HG02884 (cell line): Measurements from ENCODE around the gene SHLD2.
"Not testable (repeated sequence)": the region's sequence is repeated elsewhere in the genome, so short reads cannot be mapped to it uniquely, and the experiment has no call there.

ENCODE experiments used
- ATAC-seq: cut with Tn5 transposase; IDR thresholded peaks from one replicate; pipeline ENCODE4 v1.9.1; 2021; ENCODE audit warnings: mild to moderate bottlenecking, moderate library complexity; ENCODE audit not compliant: unreplicated experiment

SHLD2 gene

DNA sequence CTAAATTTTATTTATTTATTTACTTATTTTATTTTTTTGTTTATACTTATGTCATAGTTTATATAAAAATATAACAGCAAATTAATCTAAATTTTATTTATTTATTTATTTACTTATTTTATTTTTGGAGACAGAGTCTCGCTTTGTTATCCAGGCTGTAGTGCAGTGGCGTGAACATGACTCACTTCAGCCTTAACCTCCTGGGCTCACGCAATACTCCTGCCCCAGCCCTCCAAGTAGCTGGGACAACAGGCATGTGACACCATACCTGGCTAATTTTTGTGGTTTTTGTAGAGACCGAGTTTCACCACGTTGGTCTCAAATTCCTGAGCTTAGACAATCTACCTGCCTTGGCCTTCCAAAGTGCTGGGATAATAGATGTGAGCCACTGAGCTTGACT is 115.3 kb downstream of the SHLD2 start:
- not testable (repeated sequence) for ATAC-seq

DNA sequence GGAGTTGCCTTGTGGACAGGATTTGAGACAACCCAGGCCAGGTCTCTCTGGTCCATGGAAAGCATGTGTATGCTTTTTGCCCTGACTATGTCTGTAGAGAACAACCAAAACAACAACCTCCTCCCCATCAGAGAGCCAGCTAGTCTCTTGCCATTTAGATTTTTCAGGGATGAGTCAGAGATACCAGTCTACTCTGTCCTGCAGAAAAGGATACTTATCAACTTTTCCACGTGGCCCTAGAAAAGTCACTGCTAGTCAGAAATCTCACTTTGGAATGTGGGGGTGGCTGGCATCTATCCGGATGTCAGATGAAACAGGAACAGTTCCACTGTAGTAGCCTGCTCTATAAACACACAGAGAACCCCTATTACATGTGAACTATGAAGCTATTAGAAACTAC is 116.8 kb downstream of the SHLD2 start:
- ATAC-seq: not testable (repeated sequence)

DNA sequence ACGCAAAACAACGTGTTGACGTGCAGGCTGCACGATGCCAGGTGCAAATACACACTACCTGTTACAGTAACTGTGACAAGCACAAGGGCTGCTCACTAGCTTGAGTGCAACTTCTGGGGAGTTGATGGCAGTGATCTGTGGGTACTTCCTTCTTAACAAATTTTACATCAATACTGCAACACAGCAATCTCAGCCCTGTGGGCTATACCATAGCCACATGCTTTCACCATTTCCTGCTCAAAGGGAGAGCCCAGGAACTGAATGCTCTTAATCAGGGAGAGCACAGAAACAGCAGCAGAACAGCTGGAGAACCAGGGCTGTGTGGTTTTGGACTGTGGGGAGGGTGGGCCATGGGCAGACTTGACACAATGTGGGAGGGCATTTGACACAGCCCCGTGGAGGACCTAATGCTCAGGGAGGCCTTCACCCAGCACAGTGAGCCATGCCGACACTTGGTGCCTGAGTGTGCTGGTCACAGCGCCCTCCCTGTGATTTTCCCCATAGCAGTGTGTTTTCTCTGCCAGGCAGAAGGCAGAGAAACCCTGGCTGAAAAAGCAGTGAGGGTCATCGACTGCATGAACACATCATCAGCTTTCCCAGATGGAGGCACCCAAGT is 118.3 kb downstream of the SHLD2 start:
- not testable (repeated sequence) for ATAC-seq

DNA sequence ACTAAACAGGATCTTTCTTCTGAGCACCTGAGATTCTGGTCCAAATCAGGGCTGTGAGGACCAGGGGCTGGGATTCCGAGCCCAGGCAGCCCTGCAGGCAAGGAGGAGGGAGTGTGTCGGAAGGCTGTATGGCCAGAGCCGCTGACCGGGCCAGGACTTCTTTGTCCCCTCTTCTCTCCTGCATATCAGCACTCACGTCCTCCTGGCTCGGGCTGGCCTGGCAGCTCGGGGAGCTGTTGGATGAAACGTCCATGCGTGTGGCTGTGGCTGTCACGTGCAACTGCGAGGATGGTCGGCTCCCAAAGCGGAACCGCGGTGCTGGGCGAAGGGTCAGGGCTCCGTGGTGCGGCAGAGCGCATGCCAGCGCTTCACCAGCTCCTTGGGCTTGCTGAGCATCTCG is 118.8 kb downstream of the SHLD2 start:
- ATAC-seq: not testable (repeated sequence)

DNA sequence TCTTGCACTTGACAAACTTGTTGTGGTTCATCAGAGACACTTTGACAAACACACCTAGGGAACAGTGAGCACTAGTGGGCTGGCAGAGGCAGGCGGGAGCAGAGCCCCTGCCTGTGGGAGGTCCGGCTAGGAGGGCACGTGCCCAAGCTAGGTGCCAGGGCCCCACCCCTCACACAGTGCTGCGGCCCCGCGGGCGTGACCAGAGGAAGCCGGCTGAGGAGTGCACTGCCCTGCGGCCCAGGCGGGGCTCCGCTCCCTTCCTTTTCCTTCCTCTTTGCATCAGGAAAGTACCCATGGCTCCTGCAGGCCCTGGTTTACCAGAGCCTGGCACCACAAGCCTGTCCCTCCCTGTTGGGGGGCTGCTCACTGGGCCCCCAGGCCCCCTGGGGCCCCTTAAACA is 121.1 kb downstream of the SHLD2 start:
- not testable (repeated sequence) for ATAC-seq

DNA sequence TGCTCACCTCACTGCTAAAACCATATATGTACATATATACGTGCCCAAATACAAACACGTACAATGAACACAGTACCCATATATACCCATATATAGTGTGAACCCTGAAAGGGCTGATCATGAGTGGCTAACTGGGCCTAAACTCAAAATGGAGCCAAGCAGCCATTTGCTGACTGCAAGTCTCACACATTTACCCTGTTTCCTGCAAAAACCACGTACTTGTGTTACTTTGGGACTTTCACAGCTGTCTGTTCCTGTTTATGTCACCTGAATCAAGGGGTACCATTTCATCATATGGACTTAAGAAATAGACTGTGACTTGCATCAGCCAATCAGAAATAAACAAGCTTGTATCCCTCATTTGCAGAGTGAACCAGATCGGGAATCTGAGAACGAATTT is 124.4 kb downstream of the SHLD2 start:
- ATAC-seq: not testable (repeated sequence)

DNA sequence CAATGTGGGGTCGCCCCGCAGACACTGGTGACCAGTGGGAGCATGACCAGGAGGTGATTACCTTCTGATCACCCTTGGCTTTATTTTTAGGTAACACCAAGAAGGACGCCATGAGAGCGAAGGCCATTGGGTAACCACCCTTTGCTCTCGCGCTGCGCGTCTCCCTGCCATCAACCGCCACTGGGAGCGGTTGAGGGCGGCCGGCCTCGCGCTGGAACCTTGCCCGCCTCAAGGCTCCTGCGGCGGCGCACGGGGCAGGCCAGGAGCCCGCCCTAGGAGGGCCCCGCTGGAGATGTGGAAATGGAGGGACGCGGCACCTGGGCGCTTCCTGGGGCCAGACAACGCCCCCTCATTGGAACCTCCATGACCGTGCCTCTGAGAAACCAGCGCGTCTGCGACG is 127.8 kb downstream of the SHLD2 start:
- not testable (repeated sequence) for ATAC-seq

DNA sequence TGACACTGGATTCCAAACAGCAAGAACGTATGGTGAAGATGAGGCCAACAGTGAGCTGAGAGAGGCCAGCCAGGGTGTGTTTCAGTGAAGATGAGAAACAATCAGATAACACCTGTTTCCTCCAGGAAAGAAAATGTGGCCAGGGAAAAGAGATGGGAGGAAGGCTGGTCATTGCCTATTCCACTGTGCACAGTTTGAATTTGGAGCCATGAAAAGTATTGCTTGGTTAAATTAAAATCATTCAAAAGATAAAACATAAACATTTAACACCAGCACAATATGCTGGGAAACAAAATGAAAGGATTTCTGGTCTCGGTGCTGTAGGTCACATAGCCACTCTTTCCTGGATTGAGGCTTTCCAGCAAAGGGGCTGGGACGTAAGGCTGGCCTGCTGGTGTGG is 130.1 kb downstream of the SHLD2 start, which contains the start of gene NUTM2A:
Gene NUTM2A (plus strand): TSS at position 301 of the 400 bp plus-strand sequence. CDS start 383 bp downstream, outside the sequence.
- ATAC-seq: not testable (repeated sequence)

DNA sequence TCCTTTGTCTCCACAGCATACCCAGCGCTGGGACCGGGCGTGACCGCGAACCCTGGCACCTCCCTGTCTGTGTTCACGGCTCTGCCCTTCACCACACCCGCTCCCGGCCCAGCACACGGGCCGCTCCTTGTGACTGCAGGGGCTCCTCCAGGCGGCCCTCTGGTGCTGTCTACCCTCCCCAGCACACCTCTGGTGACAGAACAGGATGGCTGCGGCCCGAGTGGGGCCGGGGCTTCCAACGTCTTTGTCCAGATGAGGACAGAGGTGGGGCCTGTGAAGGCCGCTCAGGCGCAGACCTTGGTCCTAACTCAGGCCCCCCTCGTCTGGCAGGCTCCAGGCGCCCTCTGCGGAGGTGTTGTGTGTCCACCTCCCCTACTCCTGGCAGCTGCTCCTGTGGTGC is 133.2 kb downstream of the SHLD2 start:
- ATAC-seq: not testable (repeated sequence)

DNA sequence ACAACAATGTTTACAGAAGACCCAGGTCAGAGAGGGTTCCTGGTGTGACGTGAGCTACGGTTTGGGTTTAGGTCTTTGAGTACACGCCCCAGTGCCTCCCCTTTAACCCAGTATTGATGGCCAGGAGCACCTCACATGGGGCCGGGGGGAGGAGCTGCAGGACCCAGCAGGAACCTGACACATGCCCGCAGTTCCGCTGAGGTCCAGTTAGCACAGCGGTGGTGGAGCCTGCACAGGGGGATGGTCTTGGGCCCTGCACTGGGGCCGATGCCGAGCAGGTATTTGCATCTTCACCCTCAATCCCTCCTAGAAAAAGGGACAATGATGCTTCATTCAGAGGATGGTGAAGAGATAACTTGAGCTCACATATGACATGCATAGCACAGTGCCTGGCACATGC is 134.2 kb downstream of the SHLD2 start:
- not testable (repeated sequence) for ATAC-seq

DNA sequence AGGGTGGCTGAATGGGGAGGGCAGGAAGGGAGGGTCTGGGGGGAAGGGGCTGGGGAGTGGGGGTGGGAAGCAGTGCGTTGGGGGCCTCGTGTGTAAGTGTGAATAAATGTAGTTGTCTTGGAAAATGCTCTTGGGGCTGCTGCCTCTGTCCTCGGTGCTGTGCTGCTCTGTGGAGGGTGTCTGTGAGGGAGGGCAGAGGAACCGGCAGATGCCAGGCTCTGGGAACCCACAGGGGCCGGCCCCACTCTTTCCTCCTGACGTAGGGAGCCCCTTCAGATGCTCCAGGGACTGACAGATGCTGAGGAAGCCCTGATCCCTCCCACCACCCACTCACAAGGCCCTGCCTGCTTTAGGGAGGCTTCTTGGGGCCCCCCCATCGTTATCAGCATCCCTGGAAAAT is 139.8 kb downstream of the SHLD2 start:
- ATAC-seq: not testable (repeated sequence)

DNA sequence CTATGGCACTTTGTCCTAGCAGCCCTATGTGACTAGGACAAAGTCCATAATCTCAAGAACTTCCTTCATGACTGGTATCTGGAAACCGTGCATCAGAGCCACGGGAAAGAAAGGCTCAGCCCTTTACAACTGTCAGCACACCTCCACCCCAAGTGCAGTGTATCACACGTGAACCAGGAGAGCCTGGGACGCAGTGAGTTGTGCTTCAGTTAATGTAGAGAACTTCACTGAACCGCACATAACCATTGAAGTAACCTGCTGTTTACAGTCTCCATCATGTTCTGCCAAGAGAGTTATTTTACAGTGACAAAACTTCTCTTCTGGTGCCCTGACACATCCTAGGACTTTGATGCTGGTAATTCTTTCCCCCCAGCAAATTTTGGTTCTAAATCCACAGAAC is 142.2 kb downstream of the SHLD2 start:
- not testable (repeated sequence) for ATAC-seq

DNA sequence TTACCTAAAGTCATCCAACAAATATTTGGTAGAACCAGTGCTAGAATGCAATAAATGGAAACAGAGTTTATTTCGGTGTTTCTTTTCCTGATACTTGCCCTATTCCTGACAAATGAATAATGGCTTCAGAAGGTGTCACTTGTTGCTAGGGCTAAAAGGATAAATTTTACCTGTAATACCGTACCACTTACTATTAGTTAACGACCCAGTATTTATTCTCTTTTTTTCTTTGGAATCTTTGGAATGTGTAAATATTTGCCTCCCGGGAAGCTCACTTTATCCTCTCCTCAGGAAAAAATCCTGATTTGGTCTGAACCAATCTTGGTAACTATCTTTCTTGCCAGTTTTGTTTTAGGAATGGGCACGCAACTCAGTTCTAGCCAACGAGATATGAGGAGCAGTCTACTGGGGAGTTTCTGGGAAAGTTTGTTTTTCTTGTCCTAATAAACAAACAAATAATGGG is 144.4 kb downstream of the SHLD2 start:
- not testable (repeated sequence) for ATAC-seq
